ENCODE data around the gene CHST12.
"Not testable (repeated sequence)": the region's sequence is repeated elsewhere in the genome, so short reads cannot be mapped to it uniquely, and the experiment has no call there.

Gene CHST12

GRCh38 chr7:2465928-2466327 lies 62.5 kb downstream of the CHST12 start:
- FAIRE-seq: no peak

DNA sequence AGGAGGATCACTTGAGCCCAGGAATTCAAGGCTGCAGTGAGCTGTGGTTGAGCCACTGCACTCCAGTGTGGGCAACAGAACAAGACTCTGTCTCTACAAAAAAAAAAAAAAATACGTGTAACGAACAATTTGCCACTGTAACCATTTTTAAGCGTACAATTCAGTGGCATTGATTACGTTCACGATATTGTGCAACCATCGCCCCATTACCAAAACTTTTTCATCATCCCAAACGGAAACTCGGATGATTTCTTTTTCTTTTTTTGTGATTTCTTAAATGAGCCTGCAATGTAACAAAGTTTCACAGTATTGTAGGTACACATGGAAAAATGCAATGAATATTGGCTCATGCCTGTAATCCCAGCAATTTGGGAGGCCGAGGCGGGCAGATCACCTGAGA lies 63.3 kb downstream of the CHST12 start:
- FAIRE-seq: no peak

DNA sequence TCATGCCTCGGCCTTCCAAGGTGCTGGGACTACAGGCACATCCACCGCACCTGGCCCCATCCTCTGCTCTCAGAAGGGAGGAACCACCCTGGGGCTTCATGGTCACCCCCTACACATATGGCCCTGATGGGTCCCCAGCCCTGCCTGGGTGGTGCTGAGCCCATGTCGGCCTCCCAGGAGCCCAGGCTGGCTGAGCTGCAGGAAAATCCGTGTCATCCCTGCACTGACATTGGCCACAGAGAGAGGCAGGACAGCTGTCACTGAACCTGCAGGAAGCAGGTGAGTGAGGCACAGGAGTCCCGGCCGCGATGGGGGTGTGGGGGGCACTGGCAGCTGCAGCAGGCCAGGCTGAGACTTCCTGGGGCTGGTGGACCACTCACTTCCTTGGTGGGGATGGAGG lies 64.8 kb downstream of the CHST12 start:
- FAIRE-seq: no peak

GRCh38 chr7:2469460-2470203 lies 66.2 kb downstream of the CHST12 start:
- FAIRE-seq: not testable (repeated sequence)

GRCh38 chr7:2470204-2471021 lies 67.0 kb downstream of the CHST12 start:
- FAIRE-seq: no peak

DNA sequence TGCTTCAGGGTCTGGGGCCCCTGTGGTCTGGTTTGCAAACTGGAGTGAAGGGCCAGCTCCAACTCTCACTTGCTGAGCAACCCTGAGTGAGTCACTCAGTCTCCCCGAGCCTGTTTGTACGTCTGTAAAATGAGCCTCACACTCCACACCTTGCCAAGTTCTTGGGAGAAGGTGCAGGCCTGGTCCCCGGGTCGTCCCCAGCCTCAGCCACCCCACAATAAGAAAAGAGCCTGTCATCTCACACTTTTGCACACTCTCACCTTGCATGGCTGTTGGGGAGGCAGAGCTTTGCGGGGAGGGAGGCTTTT lies 67.6 kb downstream of the CHST12 start:
- FAIRE-seq: no peak

GRCh38 chr7:2471396-2471795 lies 68.0 kb downstream of the CHST12 start:
- FAIRE-seq: no peak

- FAIRE-seq: no peak
Observed at GRCh38 chr7:2472739-2473138, 69.3 kb downstream of the CHST12 start.

DNA sequence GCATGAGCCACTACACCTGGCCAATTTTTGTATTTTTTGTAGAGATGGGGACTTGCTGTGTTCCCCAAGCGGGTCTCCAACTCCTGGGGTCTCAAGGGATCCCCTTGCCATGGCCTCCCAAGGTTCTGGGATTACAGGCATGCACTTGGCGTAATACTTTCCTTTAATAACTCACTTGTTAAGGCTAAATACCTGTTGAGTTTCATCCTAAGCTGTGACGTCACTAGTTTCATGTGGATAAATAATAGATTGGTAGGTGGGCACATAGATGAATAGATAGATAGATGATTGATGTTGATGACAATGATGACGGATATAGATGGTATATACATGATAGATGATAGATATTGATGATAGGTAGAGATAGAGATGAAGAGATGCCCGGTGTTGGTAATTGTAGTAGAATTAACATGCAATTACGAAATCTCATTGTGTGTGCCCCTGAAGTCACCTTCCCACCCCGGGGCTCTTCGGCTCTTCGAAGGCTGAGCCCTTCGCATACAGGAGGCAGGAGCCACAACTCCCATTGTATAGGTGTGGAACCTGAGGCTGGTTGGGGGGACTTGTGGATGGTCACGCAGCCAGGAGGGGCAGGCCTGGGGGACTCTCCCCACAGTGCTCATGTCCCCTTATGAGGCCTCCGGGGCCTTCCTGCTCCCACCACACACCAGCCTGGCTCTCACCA lies 70.2 kb downstream of the CHST12 start:
- no peak for FAIRE-seq

- FAIRE-seq: no peak
Observed at GRCh38 chr7:2474224-2474623, 70.8 kb downstream of the CHST12 start.

DNA sequence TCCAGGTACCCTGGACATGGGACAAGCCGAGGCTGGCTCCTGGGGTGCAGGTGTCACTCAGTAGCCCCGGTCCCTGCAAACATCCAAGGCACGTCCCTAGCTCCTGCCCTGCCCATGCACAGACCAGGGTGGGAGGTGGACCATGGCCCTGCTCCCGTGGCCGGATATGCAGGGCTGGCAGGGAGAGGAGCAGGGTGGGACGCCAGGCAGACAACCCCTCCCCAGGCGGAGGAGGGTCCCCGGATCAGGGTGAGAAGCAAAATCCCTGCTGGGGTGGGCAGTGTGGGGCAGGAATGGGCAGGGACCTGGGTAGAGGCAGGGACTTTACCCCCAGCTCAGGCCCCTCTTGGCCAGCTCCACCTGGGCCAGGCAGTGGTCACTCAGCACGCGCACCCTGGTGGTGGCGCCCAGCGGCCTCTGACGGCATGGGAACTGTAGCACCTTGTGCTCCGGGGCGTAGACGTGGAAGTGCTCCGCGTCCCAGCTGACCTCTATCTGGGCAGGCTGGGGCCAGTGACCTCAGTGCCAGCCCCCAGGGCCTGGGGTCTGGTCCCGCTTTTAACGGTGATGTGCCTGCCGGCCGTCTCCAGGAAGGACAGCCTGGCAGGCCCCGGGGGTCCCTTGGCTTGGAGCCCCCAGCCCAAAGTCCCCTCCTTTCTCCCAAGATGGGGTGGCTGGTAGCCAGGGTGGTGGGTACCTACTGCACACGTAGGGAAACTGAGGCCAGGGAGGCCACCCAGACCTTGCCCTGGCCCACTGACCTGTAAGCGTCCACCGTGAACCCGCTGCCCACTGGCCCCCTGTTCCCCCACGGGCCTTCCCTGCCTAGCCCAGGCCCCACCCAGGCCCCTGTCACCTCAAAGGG lies 71.6 kb downstream of the CHST12 start:
- no peak for FAIRE-seq

- no peak for FAIRE-seq
Observed at GRCh38 chr7:2475678-2476015, 72.2 kb downstream of the CHST12 start.

DNA sequence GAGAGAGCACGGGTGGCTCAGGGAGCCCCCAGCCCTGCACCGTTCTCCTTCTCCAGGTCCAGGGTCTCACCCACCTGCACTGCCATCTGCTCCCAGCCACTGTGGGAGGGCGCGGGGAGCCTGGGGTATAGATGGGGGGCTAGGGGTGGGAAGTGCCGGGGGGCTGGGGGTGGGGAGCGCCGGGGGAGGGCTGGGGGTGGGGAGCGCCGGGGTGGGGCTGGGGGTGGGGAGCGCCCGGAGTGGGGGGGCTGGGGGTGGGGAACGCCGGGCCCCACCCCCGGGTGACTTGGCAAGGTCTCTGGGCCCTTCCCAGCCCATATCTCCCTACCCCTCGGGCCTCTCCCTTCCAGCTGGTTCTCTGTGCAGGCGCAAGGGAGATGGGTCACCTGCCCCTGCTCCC lies 72.9 kb downstream of the CHST12 start, which contains the start of gene GRIFIN:
Gene GRIFIN, minus strand, starts transcription at position 101 of the 400 bp plus-strand sequence. Its CDS starts 15 bp downstream, at position 86.
- FAIRE-seq: no peak

DNA sequence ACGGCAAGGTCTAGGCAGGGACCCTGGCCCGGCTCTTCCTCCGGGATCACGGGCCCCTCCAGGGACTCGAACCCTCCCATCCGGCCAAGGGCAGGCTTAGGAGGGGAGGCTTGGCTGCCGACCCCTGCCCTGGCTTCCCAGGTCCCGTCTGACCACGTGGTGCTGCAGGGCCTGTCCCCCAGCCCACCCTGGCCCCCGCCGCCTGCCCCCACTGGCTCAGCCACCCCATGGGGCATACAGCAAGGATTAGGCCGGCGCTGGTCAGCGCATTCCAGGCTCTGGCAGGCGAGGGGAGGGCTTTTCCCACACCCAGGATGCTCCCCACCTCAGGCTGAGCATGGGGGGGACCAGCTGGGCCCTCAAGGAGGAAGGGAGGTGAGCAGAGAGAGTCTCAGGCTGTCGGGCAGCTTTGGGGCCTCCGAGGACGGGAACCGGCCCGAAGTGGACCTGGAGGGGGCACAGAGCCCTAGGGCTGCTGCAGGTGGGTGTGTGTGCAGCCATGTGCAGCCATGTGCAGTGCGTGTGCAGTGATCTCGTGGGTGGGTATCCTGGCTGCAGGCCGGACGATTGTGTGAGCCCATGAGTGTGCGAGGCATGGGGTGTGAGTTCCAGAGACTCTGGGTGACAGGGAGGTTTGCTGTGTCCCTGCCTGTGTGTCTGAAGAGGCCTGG lies 73.5 kb downstream of the CHST12 start:
- FAIRE-seq: no peak

DNA sequence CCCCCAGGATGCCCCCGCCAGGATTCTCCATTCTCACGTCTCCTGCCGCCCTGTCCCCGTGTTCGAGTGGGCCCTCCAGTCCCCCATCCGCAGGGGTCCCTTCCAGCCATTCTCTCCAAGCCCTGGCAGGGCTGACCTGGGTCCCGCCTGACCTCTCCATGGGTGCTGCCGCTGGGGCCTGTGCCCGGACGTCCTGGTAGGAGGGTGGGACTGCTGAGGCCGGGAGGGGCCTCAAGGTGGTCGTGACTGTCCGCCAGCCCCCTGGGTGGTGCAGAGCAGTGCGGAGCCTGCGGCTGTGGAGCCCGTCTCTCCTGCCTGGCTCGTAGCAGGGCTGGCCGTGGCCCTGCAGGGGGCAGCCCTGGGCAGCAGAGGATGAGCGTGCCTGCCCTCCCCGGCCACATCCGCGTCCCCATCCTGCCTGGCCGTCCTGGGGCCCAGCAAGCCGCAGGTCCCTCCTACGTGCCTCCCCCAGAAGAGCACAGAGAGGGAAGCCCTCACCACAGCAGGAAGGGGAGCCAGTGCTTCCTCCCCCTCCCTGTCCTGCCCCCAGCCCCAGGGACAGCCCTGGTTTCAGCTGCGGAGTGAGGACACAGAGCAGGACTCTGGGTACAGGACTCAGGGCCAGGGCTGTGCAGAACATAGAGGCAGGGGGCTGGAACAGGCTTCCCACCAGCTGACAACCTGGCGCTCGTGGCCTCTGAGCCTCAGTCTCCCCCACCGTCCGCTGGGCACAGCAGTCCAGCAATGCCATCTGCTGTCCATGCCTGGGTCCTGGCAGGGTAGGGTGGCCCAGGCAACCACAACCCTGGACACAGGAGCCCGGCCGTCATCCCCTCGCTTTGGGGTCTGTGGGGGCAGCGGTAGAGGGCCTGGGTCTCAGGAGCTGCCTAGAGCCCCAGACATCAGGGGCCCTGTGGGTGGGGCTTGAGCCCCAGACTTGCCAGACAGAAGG lies 74.3 kb downstream of the CHST12 start:
- FAIRE-seq: no peak

DNA sequence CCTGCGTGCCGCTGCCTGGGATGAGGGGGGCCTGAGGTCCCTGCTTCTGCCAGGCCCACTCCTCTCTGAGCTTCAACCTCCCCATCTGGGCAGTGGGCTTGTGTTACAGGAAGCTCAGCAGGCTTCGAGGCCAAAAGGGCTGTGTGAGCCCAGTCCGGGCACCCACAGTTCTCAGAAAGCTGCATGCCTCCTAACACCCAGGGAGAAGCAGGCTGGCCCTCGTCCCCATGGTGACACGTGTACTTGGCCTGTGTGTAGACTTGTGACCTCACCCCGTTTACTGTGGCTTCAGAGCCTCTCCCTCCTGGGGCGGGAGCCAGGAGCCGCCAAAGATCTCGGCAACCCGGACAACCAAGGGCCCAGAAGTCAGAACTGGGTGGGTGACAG lies 75.0 kb downstream of the CHST12 start:
- FAIRE-seq: no peak

- FAIRE-seq: no peak
Observed at GRCh38 chr7:2478800-2479199, 75.4 kb downstream of the CHST12 start.

- FAIRE-seq: no peak
Observed at GRCh38 chr7:2479276-2480069, 76.1 kb downstream of the CHST12 start.

DNA sequence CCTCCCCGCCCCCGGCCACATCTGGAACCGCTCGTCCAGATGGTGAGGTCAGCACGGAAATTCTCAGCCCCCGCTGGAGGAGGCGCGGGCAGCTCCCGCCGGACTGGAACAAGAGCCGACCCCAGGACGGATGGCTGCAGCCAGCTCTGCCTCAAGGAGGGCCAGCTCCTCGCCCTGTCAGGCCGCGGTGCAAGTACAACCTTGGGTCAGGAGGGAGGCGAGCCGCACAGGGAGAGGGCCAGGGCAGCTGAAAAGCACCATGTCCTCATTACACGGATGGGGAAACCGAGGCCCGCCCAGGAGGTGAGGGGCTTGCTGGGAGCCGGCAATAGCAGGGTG lies 76.6 kb downstream of the CHST12 start:
- FAIRE-seq: no peak

- no peak for FAIRE-seq
Observed at GRCh38 chr7:2481195-2481594, 77.8 kb downstream of the CHST12 start.
